DMS53 (cell line): ENCODE measurements around the gene PCK1.
A peak's percentile ranks its signal among the peaks of the same experiment; 100 is the strongest.
"Not testable (repeated sequence)": the region's sequence is repeated elsewhere in the genome, so short reads cannot be mapped to it uniquely, and the experiment has no call there.

Experiments used
- DNase-seq: peaks from one replicate; lab custom pipeline; 2025; lab: John Stamatoyannopoulos, UW

The PCK1 gene

GRCh38 chr20:57560554-57561355, at the start of gene PCK1:
PCK1 (plus strand) TSS chr20:57561110; CDS start chr20:57561412, 302 bp downstream.
- no peak for DNase-seq

- DNase-seq, result not testable (repeated sequence)
Observed at GRCh38 chr20:57511709-57512108, 49.2 kb upstream of the PCK1 start.

DNA sequence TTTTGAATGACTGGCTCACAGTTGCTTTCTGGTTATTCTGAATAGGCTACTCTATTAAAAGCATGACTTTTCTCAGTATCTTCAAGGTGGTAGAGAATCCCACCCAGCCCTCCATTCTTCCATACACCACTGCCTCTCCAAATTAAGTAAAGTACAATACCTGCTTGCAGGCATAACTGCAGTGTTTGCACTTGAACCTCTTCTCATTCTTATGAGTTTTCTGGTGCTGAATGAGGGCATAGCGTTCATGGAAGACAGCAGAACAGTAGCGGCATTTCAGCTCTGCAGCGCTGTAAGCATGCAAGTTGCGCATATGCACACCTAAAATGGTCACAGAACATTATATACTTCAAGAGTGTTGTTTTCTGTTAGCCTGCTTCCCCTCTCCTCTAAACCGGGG, 48.5 kb upstream of the PCK1 start:
- no peak for DNase-seq

- no peak for DNase-seq
Observed at GRCh38 chr20:57513199-57513598, 47.7 kb upstream of the PCK1 start.

- peak; percentile 69 for DNase-seq
Observed at GRCh38 chr20:57514273-57514751, 46.6 kb upstream of the PCK1 start.

DNA sequence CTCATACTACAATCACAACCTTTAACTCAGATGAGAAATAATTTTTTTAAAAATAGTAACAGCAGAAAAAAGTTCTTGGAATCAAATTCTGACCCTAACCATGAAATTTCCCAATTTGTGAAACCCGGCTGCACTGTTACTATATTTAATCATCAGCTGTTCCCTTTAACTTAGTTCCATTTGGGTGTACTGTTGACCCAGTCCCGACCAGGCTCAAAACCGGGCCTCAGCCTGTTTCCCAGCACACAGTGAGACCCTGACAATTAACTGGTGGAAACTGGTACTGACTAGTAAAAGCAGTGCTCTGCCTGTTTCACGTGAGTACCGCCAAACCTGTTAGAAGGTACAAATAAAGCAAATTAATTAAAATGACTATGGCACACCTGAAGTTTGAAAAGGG, 43.0 kb upstream of the PCK1 start:
- no peak for DNase-seq

DNA sequence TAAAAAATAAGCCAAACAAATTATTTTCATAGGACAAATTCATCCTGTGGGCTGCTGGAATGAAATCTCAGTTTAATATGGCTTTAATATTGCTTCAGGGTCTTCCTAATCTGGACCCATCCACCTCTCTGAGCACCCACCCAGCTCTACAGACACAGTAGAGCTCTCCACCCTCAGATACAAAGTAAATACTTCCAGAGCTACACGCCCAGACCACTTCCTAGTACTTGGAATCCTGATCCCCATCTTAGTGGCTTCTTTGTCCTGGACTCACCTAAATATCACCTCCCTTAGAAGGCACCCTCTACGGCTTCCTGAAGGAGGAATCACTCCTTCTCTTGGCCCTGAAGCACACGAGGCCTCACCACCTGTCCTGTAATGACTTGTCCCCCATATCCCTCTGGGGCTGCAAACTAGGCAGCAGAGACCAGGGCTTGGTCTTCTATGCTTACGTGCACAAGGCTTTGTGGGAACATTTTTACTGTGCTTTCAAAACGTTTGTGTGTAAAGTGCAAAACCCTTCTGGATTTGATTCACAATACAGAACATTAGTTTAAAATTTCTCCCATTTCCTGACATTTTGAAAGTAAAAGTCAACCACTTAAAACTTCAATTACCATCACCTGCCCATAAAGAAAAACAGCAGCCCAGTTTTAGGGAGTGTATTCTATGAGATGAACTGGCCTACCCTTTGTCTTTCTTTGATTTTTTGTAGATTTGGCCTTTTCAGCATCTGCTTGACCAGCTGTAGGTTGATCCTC, 38.4 kb upstream of the PCK1 start:
- DNase-seq, result no peak

DNA sequence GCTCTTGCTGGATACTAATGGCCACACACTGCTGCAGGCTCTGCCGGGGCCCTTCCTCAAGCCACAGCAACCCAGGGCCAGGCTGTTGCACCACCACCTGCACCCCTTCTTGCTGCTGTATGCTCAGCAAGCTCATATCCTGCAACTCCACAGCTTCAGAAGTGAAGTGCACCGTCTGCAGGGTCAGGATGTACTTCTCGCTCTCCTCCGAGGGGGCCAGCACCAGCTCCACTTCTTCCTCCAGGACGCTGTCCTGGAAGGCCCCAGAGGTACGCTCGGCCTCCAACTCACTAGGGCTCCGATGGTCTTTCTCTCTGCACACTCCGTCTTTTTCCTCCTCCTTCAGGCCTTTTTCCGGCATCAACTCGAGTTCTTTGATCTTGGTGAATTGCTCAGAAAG, 37.1 kb upstream of the PCK1 start:
- DNase-seq, result no peak

GRCh38 chr20:57524511-57525176, 36.3 kb upstream of the PCK1 start, which contains the start of gene CTCFL:
CTCFL (minus strand) TSS chr20:57525140; CDS start chr20:57524205, 935 bp downstream.
- DNase-seq, result no peak

DNA sequence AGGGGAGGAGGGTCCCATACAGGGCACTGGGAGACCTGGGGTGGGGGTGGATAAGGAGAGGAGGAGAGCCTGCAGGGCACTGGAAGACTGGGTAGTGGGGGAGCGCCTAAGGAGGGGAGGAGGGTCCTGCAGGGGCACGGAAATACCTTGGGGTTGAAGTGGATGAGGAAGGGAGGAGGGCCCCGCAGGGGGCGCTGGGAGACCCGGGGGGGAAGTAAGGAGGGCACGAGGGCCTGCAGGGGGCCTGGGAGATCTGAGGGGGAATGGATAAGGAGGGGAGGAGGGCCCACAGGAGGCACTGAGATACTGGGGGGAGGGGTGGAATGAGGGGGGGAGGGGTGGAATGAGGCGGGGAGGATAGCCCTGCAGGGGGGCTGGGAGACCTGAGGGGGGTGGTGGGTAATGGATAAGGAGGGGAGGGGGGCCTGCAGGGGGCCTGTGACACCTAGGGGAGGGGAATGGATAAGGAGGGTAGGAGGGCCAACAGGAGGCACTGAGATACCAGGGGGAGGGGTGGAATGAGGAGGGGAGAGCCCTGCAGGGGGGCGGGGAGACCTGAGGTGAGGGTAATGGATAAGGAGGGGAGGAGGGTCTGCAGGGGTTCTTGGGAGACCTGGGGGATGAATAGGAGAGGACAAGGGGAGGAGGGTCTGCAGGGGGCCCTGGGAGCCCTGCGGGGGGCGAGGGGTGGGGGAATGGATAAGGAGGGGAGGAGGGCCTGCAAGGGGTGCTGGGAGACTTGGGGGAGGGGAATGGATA, 35.4 kb upstream of the PCK1 start:
- DNase-seq, result no peak

DNA sequence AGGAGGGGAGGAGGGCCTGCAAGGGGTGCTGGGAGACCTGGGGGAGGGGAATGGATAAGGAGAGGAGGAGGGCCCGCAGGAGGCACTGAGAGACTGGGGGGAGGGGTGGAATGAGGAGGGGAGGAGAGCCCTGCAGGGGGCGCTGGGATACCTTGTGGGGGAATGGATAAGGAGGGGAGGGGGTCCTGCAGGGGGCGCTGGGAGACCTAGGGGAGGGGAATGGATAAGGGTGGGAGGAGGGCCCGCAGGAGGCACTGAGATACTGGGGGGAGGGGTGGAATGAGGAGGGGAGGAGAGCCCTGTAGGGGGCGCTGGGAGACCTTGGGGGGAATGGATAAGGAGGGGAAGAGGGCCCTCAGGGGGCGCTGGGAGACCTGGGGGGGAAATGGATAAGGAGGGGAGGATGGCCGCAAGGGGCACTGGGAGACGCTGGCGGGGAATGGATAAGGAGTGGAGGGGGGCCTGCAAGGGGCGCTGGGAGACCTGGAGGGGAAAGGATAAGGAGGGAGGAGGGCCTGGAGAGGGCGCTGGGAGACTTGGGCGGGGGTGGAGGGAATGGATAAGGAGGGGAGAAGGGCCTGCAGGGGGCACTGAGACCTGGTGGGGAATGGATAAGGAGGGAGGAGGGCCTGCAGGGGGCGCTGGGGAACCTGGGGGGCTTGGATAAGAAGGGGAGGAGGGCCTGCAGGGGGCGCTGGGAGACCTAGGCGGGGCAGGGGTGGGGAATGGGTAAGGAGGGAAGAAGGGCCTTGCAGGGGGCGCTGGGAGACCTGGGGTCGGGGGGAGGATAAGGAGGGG, 34.6 kb upstream of the PCK1 start:
- DNase-seq, result no peak

- DNase-seq, result no peak
Observed at GRCh38 chr20:57526885-57527460, 33.9 kb upstream of the PCK1 start.

DNA sequence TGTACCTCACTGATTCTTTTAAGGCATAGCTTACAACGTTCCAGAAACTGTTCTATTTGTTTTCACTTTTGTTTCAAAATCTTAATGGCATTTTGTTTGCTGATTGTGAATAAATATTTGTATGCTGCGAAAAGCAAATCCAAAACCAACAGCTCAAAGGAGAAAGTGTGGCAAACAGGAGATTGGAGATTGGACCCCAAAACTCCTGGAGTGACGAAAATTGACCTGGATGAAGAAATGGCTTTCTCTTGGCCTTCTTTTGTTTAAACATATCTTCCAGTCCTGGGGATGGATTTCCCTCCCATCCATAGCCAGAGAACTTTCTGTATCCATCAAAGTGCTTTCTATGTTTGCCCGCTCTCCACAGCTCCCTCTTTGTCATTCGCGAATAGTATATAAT, 33.2 kb upstream of the PCK1 start:
- DNase-seq, result no peak

DNA sequence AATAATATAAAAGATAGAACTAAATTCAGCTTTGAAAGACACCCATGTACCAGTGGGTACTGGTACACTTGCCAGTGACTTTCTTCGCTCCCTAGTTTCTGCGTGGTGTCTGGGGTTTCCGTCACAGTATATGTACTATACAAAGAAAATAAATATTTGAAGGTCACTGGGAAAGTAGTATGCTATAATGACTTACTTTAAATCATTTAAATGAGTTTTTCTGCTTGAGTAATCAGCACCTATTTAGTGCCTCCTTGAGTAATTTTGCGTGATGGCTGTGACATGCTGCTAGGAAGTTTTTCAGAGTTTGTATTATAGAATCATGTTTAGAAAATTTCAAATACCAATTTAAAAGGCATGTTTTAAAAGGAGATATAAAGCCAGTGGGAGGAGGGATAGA, 32.8 kb upstream of the PCK1 start:
- no peak for DNase-seq

GRCh38 chr20:57529160-57529585, 31.7 kb upstream of the PCK1 start:
- no peak for DNase-seq

DNA sequence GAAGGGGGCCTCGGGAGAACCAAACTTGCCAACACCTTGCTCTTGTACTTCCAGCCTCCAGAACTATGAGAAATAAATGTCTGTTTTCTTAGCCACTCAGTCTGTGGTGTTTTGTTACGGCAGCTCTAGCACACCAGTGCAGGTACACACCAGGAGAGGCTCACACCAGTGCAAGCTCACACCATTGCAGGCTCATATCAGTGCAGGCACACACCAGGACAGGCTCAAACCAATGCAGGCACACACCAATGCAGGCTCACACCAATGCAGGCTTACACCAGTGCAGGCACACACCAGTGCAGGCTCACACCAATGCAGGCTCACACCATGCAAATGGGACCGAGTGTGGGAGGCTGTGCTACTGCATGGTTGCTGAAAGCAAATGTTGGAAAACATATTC, 31.1 kb upstream of the PCK1 start:
- DNase-seq, result no peak

DNA sequence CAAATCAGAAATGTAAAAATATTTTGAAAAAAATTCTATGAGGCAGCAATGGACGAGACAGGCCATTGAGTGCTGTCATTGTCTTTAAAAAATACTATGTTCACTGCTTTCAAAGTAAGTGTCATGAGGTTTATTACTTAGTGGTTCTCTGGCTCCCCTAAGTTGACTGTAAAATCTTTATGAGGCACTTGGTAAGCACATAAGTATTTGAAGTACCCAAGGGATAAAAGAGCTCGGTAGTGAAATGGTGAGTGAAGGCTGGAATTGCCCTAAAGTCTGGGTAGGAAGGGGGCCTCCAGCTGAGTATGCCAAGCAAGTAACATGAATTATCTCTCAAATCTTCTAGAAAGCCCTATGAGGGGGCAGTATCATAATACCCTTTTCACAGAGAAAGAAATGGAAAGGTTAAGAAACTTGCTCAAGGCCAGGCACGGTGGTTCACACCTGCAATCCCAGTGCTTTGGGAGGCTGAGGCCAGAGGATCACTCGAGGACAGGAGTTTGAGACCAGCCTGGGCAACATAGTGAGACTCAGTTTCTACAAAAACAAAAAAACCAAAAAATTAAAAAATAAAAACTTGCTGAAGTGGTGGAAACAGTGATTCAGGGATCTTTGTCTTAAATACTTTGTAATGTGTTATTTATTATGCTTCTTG, 30.5 kb upstream of the PCK1 start:
- DNase-seq, result no peak

DNA sequence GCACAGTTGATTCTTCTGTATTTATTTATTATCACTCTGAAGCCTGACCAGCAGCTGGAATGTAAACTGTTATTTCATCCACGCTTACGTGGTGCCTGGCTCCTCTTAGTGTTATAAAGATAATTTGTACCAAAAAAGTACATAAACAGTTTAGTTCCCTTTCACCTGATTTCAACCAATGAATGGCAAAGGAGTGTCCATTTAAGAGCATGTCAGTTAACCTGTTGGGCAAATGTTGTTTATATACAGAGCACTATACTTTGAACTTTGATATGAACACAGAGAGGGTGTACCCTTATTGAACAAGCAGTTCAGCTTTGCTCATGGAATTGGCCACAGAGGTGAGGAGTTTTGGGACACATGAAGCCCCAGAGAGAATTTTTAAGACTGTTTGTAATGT, 28.8 kb upstream of the PCK1 start:
- no peak for DNase-seq

DNA sequence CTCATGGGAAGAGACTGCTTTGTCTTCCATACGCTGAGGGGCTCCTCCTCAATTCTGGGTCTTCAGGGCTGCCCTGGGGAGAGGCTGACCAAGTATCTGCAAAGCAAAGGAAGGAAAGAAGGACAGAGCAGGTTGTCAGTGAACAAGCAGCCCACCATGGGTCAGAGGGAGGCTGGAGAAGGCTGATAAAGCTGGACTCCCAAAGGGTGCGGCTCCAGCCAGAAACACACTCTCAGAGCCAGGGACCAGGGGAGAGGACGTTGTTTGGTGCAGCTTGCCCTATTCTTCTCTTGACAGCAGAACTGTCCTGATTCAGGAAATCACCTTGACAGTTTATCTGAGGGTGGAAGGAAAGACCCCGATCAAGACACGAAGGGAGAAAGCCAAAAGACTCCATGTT, 25.6 kb upstream of the PCK1 start:
- no peak for DNase-seq

- no peak for DNase-seq
Observed at GRCh38 chr20:57536120-57536708, 24.7 kb upstream of the PCK1 start.
